Measurements from ENCODE around the gene GARIN1A. TPM values are rescaled to one million over a fixed set of nuclear protein-coding genes. Genes with fewer than 3 reads are reported as not detected.

Gene GARIN1A
- total RNA-seq, 2 experiments from 2014 or later = 0.06 to 0.29 TPM

DNA sequence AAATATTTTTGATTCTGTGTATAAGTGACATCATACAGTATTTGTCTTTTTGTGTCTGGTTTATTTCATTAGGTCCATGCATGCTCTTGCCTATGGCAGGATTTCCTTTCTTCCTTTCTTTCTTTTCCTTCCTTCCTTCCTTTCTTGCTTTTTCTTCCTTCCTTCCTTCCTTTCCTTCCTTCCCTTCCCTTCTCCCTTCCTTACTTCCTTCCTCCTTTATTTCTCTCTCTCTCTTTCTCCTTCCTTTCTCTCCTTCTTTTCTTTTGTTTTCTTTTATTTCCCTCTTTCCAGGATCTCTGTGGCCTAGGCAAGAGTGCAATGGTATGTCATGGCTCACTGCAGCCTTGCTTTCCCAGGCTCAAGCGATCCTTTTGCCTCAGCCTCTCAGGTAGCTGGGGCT, 35.7 kb downstream of the GARIN1A start:
- Histone ChIP-seq H3K9me3 (ENCODE audit: low read length) (no peaks in the 10 kb centered on the region), H3K36me3 (ENCODE audit: insufficient read depth, low read length) (no peaks in the 10 kb centered on the region), H3K4me2 (ENCODE audit: low read length) (no peak overlapping the region), H3K79me2 (ENCODE audit: insufficient read depth, low read depth, low read length) (no peaks in the 10 kb centered on the region), H3K27ac (ENCODE audit: low read depth, low read length, poor library complexity, severe bottlenecking) (no peak overlapping the region), H3K4me1 (ENCODE audit: insufficient read depth, low read length, poor library complexity, severe bottlenecking) (no peaks in the 10 kb centered on the region), H2AFZ (ENCODE audit: low read length) (no peak overlapping the region), H3K4me3 (ENCODE audit: low read depth, low read length, poor library complexity, severe bottlenecking) (no peak overlapping the region), H4K20me1 (ENCODE audit: insufficient read depth, low read length) (no peaks in the 10 kb centered on the region), H3K9me2 (ENCODE audit: insufficient read depth, low read length) (no peaks in the 10 kb centered on the region)
- intact Hi-C loops (cut with micrococcal nuclease; ENCODE audit: unreplicated experiment) = no loop called here
- ChIA-PET POLR2A (no interaction called here), CTCF (ENCODE audit: unreplicated experiment) (no interaction called here)
- no peak for DNase-seq (ENCODE audit: low spot score)
- TF ChIP-seq, protein P1, sequence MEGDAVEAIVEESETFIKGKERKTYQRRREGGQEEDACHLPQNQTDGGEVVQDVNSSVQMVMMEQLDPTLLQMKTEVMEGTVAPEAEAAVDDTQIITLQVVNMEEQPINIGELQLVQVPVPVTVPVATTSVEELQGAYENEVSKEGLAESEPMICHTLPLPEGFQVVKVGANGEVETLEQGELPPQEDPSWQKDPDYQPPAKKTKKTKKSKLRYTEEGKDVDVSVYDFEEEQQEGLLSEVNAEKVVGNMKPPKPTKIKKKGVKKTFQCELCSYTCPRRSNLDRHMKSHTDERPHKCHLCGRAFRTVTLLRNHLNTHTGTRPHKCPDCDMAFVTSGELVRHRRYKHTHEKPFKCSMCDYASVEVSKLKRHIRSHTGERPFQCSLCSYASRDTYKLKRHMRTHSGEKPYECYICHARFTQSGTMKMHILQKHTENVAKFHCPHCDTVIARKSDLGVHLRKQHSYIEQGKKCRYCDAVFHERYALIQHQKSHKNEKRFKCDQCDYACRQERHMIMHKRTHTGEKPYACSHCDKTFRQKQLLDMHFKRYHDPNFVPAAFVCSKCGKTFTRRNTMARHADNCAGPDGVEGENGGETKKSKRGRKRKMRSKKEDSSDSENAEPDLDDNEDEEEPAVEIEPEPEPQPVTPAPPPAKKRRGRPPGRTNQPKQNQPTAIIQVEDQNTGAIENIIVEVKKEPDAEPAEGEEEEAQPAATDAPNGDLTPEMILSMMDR (conservative IDR thresholded peaks at IDR 0.05; ENCODE audit: low read length) = no peak
- TF ChIP-seq EZH2phosphoT487 (IDR thresholded peaks at IDR 0.05; ENCODE audit: borderline replicate concordance, low read depth, low read length) = no peak
- no TSS peak for BruUV-seq (replicated peaks)

DNA sequence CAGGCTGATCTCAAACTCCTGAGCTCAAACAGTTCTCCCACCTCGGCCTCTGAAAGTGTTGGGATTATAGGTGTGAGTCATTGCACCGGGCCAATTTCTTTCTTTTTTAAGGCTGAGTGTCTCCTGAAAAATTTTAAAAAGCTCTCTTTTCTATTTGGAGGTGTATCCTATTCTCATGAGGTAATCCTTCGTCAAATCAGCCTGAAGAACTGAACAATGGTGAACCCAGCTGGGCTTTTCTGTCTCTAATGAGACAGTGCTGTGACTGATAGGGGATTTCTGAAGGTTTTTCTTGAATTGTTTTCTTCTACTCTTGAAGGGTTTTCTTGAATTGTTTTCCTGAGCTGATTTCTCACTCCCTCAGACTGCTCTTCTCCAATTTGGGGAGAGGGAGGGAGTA, 36.1 kb downstream of the GARIN1A start:
- H3K4me1 ChIP-seq (ENCODE audit: insufficient read depth, low read length, poor library complexity, severe bottlenecking) = no peaks in the 10 kb centered on the region
- no peaks in the 10 kb centered on the region for H3K36me3 ChIP-seq (ENCODE audit: insufficient read depth, low read length)
- BruUV-seq (replicated peaks) = no TSS peak
- no peaks in the 10 kb centered on the region for H3K9me2 ChIP-seq (ENCODE audit: insufficient read depth, low read length)
- H3K27ac ChIP-seq (ENCODE audit: low read depth, low read length, poor library complexity, severe bottlenecking) = no peak overlapping the region
- no peaks in the 10 kb centered on the region for H4K20me1 ChIP-seq (ENCODE audit: insufficient read depth, low read length)
- intact Hi-C loops (cut with micrococcal nuclease; ENCODE audit: unreplicated experiment) = no loop called here
- ChIA-PET CTCF (ENCODE audit: unreplicated experiment) (no interaction called here), POLR2A (interaction anchor here (0.6 to 0.7 kb wide), 2 partner anchors 16 to 1243 kb away, joined by 3 read pairs; no protein-coding TSS in a partner anchor)
- H2AFZ ChIP-seq (ENCODE audit: low read length) = no peak overlapping the region
- no peaks in the 10 kb centered on the region for H3K79me2 ChIP-seq (ENCODE audit: insufficient read depth, low read depth, low read length)
- no peak overlapping the region for H3K4me2 ChIP-seq (ENCODE audit: low read length)
- no peaks in the 10 kb centered on the region for H3K9me3 ChIP-seq (ENCODE audit: low read length)
- TF ChIP-seq EZH2phosphoT487 (IDR thresholded peaks at IDR 0.05; ENCODE audit: borderline replicate concordance, low read depth, low read length) = no peak
- TF ChIP-seq, protein P1 (conservative IDR thresholded peaks at IDR 0.05; ENCODE audit: low read length) = no peak
- no peak for DNase-seq (ENCODE audit: low spot score)
- H3K4me3 ChIP-seq (ENCODE audit: low read depth, low read length, poor library complexity, severe bottlenecking) = no peak overlapping the region

DNA sequence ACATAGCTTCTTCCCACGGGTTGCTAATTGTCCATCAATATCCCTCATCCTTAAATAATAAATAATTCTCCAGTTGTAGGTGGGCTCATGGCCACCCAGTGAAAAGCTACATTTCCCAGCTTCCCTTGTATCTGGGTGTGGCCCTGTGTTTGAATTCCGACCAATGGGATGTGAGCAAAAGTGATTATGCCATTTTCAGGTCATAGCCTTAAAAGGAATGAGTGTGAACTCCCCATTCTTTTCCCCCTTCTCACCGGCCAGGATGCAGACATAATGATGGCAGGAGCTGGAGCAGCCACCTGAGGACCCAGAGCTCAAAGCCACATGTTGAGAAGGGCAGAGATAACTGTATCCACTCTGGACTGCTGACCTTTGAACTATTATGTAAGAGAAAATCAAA, 36.7 kb downstream of the GARIN1A start:
- no peaks in the 10 kb centered on the region for H3K9me3 ChIP-seq (ENCODE audit: low read length)
- H2AFZ ChIP-seq (ENCODE audit: low read length) = no peak overlapping the region
- TF ChIP-seq, protein P1 (conservative IDR thresholded peaks at IDR 0.05; ENCODE audit: low read length) = no peak
- TF ChIP-seq EZH2phosphoT487 (IDR thresholded peaks at IDR 0.05; ENCODE audit: borderline replicate concordance, low read depth, low read length) = no peak
- no peak for DNase-seq (ENCODE audit: low spot score)
- CTCF ChIA-PET (ENCODE audit: unreplicated experiment) = no interaction called here
- H3K36me3 ChIP-seq (ENCODE audit: insufficient read depth, low read length) = no peaks in the 10 kb centered on the region
- POLR2A ChIA-PET = interaction anchor here (0.6 to 1.0 kb wide), 4 partner anchors 16 to 1243 kb away, joined by 3 read pairs; no protein-coding TSS in a partner anchor
- H3K4me2 ChIP-seq (ENCODE audit: low read length) = no peak overlapping the region
- H3K9me2 ChIP-seq (ENCODE audit: insufficient read depth, low read length) = no peaks in the 10 kb centered on the region
- no peaks in the 10 kb centered on the region for H4K20me1 ChIP-seq (ENCODE audit: insufficient read depth, low read length)
- H3K79me2 ChIP-seq (ENCODE audit: insufficient read depth, low read depth, low read length) = no peaks in the 10 kb centered on the region
- H3K4me1 ChIP-seq (ENCODE audit: insufficient read depth, low read length, poor library complexity, severe bottlenecking) = no peaks in the 10 kb centered on the region
- H3K4me3 ChIP-seq (ENCODE audit: low read depth, low read length, poor library complexity, severe bottlenecking) = no peak overlapping the region
- BruUV-seq (replicated peaks) = no TSS peak
- H3K27ac ChIP-seq (ENCODE audit: low read depth, low read length, poor library complexity, severe bottlenecking) = no peak overlapping the region
- intact Hi-C loops (cut with micrococcal nuclease; ENCODE audit: unreplicated experiment) = no loop called here

Measured in OCI-LY7 (cell line).